ENCODE results near the gene USP22. TPM values are rescaled to one million over a fixed set of nuclear protein-coding genes. Genes with fewer than 3 reads are reported as not detected.
A peak's percentile ranks its signal among the peaks of the same experiment; 100 is the strongest.

The USP22 gene
- total RNA-seq, 1 donor from 2014 or later, result 79.1 TPM

DNA sequence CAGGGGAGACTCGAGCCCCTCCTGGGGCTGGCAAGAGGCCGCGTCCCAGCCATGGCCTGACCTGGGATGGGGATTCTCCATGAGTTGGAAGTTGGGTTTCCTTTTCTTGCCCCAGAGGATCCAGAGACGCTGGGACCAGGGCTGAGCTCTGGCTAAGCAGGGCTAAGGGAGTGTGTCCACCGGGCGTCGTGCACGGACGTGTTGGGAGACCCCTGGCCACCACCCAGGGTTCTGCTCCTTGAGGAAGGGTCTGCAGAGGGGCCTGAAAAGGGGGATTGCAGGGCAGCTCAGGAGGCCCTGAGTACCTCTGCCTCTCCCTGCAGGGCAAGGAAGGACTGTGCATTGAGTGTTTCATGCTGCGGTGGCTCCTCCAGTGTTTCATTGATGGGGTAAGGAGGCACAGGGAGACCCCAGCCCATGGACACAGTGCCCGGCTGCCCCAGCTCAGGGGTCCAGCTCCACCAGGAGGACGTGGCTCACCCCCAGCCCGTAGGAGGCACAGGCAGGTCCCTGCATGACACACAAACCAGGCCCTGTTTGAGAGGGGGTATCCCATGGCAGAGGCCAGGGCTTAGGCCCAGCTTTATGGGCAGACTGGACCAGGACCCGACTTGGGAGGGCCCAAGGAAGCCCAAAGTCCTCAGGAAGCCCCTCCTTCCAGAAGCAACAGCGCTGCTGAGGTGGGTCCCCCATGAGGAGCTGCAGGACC, 47.5 kb downstream of the USP22 start:
- intact Hi-C loops (cut with DNase I), result loop anchor here (10.0 kb wide), 1 partner anchor 91 kb away; no protein-coding TSS in a partner anchor
- H3K4me3 ChIP-seq, result no peak overlapping the region
- H3K4me1 ChIP-seq, result peaks cover 24% of the 10 kb centered on the region
- DNase-seq (ENCODE audit: extremely low spot score in 2 of 2), result no peak
- H3K36me3 ChIP-seq, result peaks cover 0 to under 1% of the 10 kb centered on the region in 2 donors
- TF ChIP-seq POLR2AphosphoS5 (IDR thresholded peaks at IDR 0.05; ENCODE audit: insufficient read depth in 1 of 2, low read depth in 1 of 2) (no peak), POLR2A (IDR thresholded peaks at IDR 0.05) (no peak)
- TF ChIP-seq, protein P1, sequence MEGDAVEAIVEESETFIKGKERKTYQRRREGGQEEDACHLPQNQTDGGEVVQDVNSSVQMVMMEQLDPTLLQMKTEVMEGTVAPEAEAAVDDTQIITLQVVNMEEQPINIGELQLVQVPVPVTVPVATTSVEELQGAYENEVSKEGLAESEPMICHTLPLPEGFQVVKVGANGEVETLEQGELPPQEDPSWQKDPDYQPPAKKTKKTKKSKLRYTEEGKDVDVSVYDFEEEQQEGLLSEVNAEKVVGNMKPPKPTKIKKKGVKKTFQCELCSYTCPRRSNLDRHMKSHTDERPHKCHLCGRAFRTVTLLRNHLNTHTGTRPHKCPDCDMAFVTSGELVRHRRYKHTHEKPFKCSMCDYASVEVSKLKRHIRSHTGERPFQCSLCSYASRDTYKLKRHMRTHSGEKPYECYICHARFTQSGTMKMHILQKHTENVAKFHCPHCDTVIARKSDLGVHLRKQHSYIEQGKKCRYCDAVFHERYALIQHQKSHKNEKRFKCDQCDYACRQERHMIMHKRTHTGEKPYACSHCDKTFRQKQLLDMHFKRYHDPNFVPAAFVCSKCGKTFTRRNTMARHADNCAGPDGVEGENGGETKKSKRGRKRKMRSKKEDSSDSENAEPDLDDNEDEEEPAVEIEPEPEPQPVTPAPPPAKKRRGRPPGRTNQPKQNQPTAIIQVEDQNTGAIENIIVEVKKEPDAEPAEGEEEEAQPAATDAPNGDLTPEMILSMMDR (IDR thresholded peaks at IDR 0.05), result no peak
- no peaks in the 10 kb centered on the region for H3K9me3 ChIP-seq
- no peak overlapping the region for H3K27ac ChIP-seq
- no peaks in the 10 kb centered on the region for H3K27me3 ChIP-seq

DNA sequence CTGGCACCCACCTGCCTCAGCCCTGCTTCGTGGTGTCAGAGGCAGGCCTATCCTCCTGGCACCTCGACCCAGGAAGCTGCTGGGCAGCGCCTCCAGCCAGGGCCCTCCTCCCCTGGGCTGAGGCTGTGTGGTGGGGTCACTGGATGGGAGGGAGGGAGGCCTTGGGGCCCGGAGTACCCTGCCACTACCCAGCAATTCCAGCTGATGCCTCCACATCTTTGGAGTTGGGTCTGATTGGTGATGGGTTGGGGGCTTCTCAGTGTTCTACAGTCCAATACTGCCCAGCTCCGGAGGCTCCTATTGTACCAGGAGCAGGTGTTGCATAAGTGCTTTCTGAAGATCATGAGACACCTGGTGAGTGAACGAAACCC, 48.0 kb downstream of the USP22 start:
- no peaks in the 10 kb centered on the region for H3K27me3 ChIP-seq
- no peak for TF ChIP-seq POLR2A (IDR thresholded peaks at IDR 0.05)
- TF ChIP-seq POLR2AphosphoS5 (IDR thresholded peaks at IDR 0.05; ENCODE audit: insufficient read depth in 1 of 2, low read depth in 1 of 2), result no peak
- no peaks in the 10 kb centered on the region for H3K36me3 ChIP-seq
- peaks cover 19% of the 10 kb centered on the region for H3K4me1 ChIP-seq
- intact Hi-C loops (cut with DNase I), result loop anchor here (10.0 kb wide), 1 partner anchor 90 kb away; no protein-coding TSS in a partner anchor
- no peak overlapping the region for H3K27ac ChIP-seq
- H3K9me3 ChIP-seq, result no peaks in the 10 kb centered on the region
- H3K4me3 ChIP-seq, result no peak overlapping the region
- no peak for DNase-seq (ENCODE audit: extremely low spot score in 2 of 2)

DNA sequence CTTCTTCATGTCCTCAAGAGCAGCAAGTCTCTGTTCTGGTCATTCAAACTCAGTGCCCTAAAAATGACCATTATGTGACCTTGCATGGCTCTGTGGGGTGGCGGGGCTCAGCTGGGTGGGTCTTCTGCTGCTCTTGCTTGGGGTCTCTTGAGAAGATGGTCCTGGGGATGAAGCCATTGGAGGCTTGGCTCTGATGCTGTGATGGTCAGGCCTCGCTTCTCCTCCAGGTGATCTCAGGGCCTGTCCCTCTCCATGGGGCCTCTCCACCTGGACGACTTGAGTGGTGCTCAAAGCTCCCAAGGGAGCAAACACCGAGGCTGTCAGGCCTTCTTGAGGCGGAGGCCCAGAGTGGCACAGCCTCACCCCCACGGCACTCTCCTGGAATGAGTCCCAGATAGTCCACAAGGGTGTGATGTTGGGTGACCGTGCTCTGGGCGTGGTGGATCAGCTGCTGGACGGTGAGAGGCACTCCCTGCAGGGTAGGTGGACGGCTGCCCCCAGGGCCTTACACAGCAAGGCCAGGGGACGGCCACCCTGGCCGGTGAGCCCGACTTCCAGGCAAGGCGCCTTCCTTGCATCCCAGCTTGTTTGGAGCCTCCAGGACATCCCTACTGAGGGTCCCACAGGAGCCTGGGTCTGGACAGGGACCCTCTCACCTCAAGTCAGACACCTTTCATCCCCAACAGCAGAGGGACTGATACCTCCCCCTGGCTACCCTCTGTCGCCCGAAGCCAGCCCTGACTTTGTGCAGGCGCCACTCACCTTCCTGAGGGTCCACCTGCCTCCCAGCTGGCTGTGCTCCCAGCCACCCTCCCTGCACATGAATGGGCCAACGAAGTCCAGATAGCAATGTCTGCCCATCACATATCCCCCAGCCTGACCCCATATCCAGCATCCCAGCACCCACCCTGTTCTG, 48.7 kb downstream of the USP22 start:
- Histone ChIP-seq H3K36me3 (no peaks in the 10 kb centered on the region), H3K4me3 (no peak overlapping the region), H3K27ac (no peak overlapping the region), H3K4me1 (peaks cover 13% of the 10 kb centered on the region), H3K27me3 (no peaks in the 10 kb centered on the region), H3K9me3 (no peaks in the 10 kb centered on the region)
- DNase-seq (ENCODE audit: extremely low spot score in 2 of 2), result no peak
- intact Hi-C loops (cut with DNase I), result loop anchor here (10.0 kb wide), 1 partner anchor 89 kb away; no protein-coding TSS in a partner anchor
- no peak for TF ChIP-seq POLR2AphosphoS5 (IDR thresholded peaks at IDR 0.05; ENCODE audit: insufficient read depth in 1 of 2, low read depth in 1 of 2)

DNA sequence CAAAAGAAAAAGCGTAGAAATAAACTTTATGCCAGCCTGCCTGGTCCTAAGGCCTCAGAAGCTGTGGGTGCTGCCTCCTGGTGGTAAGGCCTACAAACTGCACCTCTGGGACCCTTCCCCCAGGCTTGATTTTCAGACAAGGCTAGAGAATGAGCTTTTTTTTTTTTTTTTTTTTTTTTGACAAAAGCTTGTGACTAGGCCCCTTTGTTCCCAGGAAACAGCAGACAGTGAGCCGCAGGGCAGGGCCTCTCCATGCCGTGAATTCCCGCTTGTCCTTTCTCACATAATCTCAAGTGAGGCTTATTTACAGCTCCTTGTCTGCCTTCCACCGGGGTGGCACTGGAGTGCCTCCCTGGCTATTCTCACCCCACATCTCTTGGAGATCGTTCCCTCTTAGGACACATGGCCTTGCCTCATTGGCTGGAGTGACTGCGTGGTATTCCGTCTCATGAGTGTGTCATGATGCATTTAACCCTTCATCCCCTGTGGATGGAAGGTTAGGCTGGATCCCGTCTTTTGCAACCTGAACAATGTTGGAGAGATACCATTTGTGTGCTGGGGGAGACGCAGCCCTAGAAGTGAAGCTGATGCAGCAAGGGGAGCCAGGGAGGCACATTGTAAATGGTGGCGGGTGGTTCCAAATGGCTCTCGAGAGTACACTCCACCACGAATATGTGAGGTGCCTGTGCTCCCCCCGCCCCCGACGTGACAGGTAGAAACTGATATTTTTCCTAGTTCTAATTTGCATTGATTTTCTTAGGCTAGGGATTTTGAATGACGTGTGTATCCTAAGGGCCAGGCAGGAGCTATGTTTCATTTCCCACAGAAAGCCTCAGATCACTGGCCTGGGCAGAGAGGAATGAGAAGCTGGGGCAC, 49.6 kb downstream of the USP22 start:
- intact Hi-C loops (cut with DNase I), result loop anchor here (10.0 kb wide), 1 partner anchor 88 kb away; no protein-coding TSS in a partner anchor
- peak overlapping the region in 1 of 2 donors; percentile 31 for H3K4me3 ChIP-seq
- H3K9me3 ChIP-seq, result no peaks in the 10 kb centered on the region
- H3K4me1 ChIP-seq, result peaks cover 13% of the 10 kb centered on the region
- no peak overlapping the region for H3K27ac ChIP-seq
- no peaks in the 10 kb centered on the region for H3K27me3 ChIP-seq
- H3K36me3 ChIP-seq, result no peaks in the 10 kb centered on the region
- DNase-seq (ENCODE audit: extremely low spot score in 2 of 2), result no peak
- TF ChIP-seq POLR2A (IDR thresholded peaks at IDR 0.05), result no peak
- TF ChIP-seq, protein P1 (IDR thresholded peaks at IDR 0.05), result peak; percentile 84 to 90 (median 89)

- H3K9me3 ChIP-seq, result no peaks in the 10 kb centered on the region
- H3K27me3 ChIP-seq, result no peaks in the 10 kb centered on the region
- TF ChIP-seq POLR2AphosphoS5 (IDR thresholded peaks at IDR 0.05; ENCODE audit: insufficient read depth in 1 of 2, low read depth in 1 of 2) (no peak), POLR2A (IDR thresholded peaks at IDR 0.05) (no peak)
- TF ChIP-seq, protein P1 (IDR thresholded peaks at IDR 0.05), result no peak
- H3K27ac ChIP-seq, result no peak overlapping the region
- DNase-seq (ENCODE audit: extremely low spot score in 2 of 2), result no peak
- no peaks in the 10 kb centered on the region for H3K36me3 ChIP-seq
- intact Hi-C loops (cut with DNase I), result loop anchor here (10.0 kb wide), 1 partner anchor 88 kb away; no protein-coding TSS in a partner anchor
- peaks cover 13% of the 10 kb centered on the region for H3K4me1 ChIP-seq
- peak overlapping the region in 1 of 2 donors; percentile 31 for H3K4me3 ChIP-seq
Measured at GRCh38 chr17:20992416-20992815, 50.4 kb downstream of the USP22 start.
